Stimulated activated naive CD4-positive, alpha-beta T cell (primary cell): ENCODE data around the gene C16orf89.

Source experiments
- DNase-seq, 6 experiments: peaks; one replicate each; lab custom pipeline; 2025; lab: John Stamatoyannopoulos, UW

The C16orf89 gene

GRCh38 chr16:5028950-5029475 is 36.7 kb downstream of the C16orf89 start:
- no peak for DNase-seq

GRCh38 chr16:5027575-5028235 is 38.1 kb downstream of the C16orf89 start:
- no peak for DNase-seq

- DNase-seq = no peak
Observed at GRCh38 chr16:5027086-5027485, 38.7 kb downstream of the C16orf89 start.

- no peak for DNase-seq
Observed at GRCh38 chr16:5026664-5027063, 39.1 kb downstream of the C16orf89 start.

GRCh38 chr16:5025171-5025632 is 40.6 kb downstream of the C16orf89 start:
- DNase-seq = no peak

GRCh38 chr16:5024632-5025031 is 41.1 kb downstream of the C16orf89 start:
- no peak for DNase-seq

GRCh38 chr16:5022521-5022920 is 43.2 kb downstream of the C16orf89 start:
- DNase-seq = no peak

- DNase-seq = no peak
Observed at GRCh38 chr16:5020551-5020950, 45.2 kb downstream of the C16orf89 start.

GRCh38 chr16:5019775-5020174 is 46.0 kb downstream of the C16orf89 start:
- DNase-seq = no peak

GRCh38 chr16:5018793-5019192 is 47.0 kb downstream of the C16orf89 start:
- DNase-seq = no peak

GRCh38 chr16:5017678-5017969 is 48.1 kb downstream of the C16orf89 start:
- DNase-seq = no peak

GRCh38 chr16:5016967-5017677 is 48.6 kb downstream of the C16orf89 start:
- DNase-seq = no peak

- DNase-seq = no peak
Observed at GRCh38 chr16:5015887-5016286, 49.9 kb downstream of the C16orf89 start.

- no peak for DNase-seq
Observed at GRCh38 chr16:5015351-5015750, 50.4 kb downstream of the C16orf89 start.

GRCh38 chr16:5012887-5013286 is 52.9 kb downstream of the C16orf89 start:
- no peak for DNase-seq

- DNase-seq = no peak
Observed at GRCh38 chr16:5011637-5012036, 54.1 kb downstream of the C16orf89 start.

- no peak for DNase-seq
Observed at GRCh38 chr16:5010576-5011329, 55.0 kb downstream of the C16orf89 start.

GRCh38 chr16:5008311-5008731 is 57.4 kb downstream of the C16orf89 start:
- no peak for DNase-seq

- DNase-seq = no peak
Observed at GRCh38 chr16:5007256-5007655, 58.5 kb downstream of the C16orf89 start.

GRCh38 chr16:5006348-5007193 is 59.2 kb downstream of the C16orf89 start:
- no peak for DNase-seq

- DNase-seq = no peak
Observed at GRCh38 chr16:5005916-5006315, 59.8 kb downstream of the C16orf89 start.

- no peak for DNase-seq
Observed at GRCh38 chr16:5004311-5004710, 61.4 kb downstream of the C16orf89 start.
